Right lobe of liver (tissue), 4 donors: ENCODE measurements around the gene ZNF442.

ENCODE experiments used
- POLR2A ChIP-seq: fragments of 450-650 bp; IDR thresholded peaks from one replicate; pipeline ENCODE4 v1.6.1; 2017; ENCODE audit warnings: antibody characterized with exemption, mild to moderate bottlenecking
- TF ChIP-seq, protein P1 (sequence below), 4 donors: fragments of 200-600 bp in 3 of 4; fragments of 450-650 bp in 1 of 4; IDR thresholded peaks; one replicate each; pipeline versions ENCODE4 v1.5.1 to v1.8.0; 2016 to 2022; ENCODE audit warnings: antibody characterized with exemption in 4 of 4, mild to moderate bottlenecking in 2 of 4
- donor health status: DM: no; HTN: no; CAD: no.
- donor health status: DM: no; HTN: no; CAD: no.
- donor health status: DM: no; HTN: yes; CAD: no.

DNA sequence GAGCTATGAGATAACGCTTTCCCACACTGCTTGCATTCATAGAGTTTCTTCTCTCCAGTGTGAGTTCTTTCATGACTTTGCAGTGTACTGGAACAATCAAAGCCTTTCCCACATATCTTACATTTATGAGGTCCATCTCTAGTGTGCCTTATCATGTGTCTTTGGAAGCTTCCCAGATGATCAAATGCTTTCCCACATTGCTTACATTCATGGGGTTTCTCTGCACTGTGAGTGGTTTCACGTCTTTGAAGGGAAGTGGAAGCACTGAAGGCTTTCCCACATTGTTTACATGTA lies 14.9 kb upstream of the ZNF442 start:
- TF ChIP-seq, protein P1, sequence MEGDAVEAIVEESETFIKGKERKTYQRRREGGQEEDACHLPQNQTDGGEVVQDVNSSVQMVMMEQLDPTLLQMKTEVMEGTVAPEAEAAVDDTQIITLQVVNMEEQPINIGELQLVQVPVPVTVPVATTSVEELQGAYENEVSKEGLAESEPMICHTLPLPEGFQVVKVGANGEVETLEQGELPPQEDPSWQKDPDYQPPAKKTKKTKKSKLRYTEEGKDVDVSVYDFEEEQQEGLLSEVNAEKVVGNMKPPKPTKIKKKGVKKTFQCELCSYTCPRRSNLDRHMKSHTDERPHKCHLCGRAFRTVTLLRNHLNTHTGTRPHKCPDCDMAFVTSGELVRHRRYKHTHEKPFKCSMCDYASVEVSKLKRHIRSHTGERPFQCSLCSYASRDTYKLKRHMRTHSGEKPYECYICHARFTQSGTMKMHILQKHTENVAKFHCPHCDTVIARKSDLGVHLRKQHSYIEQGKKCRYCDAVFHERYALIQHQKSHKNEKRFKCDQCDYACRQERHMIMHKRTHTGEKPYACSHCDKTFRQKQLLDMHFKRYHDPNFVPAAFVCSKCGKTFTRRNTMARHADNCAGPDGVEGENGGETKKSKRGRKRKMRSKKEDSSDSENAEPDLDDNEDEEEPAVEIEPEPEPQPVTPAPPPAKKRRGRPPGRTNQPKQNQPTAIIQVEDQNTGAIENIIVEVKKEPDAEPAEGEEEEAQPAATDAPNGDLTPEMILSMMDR (IDR thresholded peaks at IDR 0.05): no peak
- no peak for TF ChIP-seq POLR2A
